ENCODE measurements around the gene KIAA0586. TPM values are rescaled to one million over a fixed set of nuclear protein-coding genes. Genes with fewer than 3 reads are reported as not detected.
A peak's percentile ranks its signal among the peaks of the same experiment; 100 is the strongest.

Gene KIAA0586
- total RNA-seq, 2 donors from 2014 or later, result 18.0 to 45.7 TPM

DNA sequence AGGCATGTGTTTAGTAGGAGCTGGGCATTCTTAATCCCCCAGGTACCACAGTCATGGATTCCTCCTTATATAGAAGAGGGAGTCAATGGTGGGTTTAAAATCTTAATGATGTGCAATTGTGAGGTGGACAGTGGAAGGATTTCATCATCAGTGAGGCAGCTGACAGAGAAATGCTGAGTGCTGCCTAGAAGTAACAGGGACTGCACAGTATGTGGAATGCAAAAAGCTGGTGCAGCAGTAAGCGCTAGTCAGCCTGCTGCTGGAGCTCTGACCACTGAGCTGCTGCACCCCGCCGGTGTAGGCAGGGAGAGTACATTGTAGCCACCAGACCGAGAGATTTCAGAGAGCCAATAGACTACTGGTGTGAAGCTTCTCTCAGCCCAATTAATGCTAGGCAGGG, 129.7 kb downstream of the KIAA0586 start:
- H3K27me3 ChIP-seq (replicated peaks; ENCODE audit: insufficient read depth), result no peaks in the 10 kb centered on the region
- no peak for DNase-seq (ENCODE audit: low spot score)
- H3K4me3 ChIP-seq, result no peak overlapping the region
- H3K36me3 ChIP-seq, result no peaks in the 10 kb centered on the region
- no peaks in the 10 kb centered on the region for H3K9me3 ChIP-seq
- H3K4me1 ChIP-seq (ENCODE audit: control insufficient read depth in 1 of 2, low read depth in 2 of 2), result peaks cover 9 to 22% of the 10 kb centered on the region in 2 donors
- no peak for ATAC-seq (ENCODE audit: insufficient number of reproducible peaks, low FRiP score, low read depth)
- no peak overlapping the region for H3K27ac ChIP-seq
- TF ChIP-seq, protein P1, sequence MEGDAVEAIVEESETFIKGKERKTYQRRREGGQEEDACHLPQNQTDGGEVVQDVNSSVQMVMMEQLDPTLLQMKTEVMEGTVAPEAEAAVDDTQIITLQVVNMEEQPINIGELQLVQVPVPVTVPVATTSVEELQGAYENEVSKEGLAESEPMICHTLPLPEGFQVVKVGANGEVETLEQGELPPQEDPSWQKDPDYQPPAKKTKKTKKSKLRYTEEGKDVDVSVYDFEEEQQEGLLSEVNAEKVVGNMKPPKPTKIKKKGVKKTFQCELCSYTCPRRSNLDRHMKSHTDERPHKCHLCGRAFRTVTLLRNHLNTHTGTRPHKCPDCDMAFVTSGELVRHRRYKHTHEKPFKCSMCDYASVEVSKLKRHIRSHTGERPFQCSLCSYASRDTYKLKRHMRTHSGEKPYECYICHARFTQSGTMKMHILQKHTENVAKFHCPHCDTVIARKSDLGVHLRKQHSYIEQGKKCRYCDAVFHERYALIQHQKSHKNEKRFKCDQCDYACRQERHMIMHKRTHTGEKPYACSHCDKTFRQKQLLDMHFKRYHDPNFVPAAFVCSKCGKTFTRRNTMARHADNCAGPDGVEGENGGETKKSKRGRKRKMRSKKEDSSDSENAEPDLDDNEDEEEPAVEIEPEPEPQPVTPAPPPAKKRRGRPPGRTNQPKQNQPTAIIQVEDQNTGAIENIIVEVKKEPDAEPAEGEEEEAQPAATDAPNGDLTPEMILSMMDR (IDR thresholded peaks at IDR 0.05), result no peak

DNA sequence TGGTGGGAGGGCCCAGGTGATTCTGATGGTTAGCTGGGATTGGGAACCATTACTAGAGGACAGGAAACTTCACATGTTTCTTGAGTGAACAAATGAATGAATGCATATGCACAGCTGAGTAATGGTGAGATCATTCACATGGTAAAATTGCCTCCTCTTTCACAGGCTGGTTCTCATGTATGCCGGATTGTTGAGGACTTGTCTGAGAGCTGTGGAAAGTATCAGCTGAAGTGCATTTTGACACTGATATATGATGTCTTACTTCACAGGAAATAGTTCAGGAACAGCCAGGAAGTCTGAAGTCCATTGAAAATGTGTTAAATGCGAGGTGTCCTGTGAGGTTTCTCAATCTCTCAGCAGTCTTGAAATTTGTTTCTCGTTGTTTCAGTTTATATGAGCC, 132.7 kb downstream of the KIAA0586 start:
- TF ChIP-seq, protein P1 (IDR thresholded peaks at IDR 0.05), result no peak
- DNase-seq (ENCODE audit: low spot score) (no peak), ATAC-seq (ENCODE audit: insufficient number of reproducible peaks, low FRiP score, low read depth) (no peak)
- Histone ChIP-seq H3K4me1 (ENCODE audit: control insufficient read depth in 1 of 2, low read depth in 2 of 2) (peaks cover 9 to 22% of the 10 kb centered on the region in 2 donors), H3K27ac (peak overlapping the region; percentile 29 to 34), H3K9me3 (no peaks in the 10 kb centered on the region), H3K4me3 (no peak overlapping the region), H3K27me3 (replicated peaks; ENCODE audit: insufficient read depth) (no peaks in the 10 kb centered on the region), H3K36me3 (no peaks in the 10 kb centered on the region)

DNA sequence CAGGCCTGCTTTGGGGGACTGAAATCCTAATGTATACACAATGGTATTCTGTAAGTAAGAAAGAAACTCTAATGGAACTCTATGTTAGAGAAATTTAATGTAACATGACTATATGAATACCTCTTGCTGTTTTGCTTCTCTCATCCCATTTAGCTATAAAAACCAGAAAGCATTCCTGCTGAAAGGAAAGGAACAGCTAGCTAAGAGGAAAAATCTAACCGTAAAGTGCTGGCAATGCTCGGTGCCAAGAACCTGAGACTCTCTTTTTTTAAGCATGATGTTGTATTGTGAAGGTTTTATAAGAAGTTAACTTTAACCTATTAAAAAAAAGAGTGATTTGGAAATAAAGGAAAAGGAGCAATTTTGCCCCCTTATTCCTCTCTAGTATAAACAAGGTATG, 134.6 kb downstream of the KIAA0586 start:
- H3K4me3 ChIP-seq, result no peak overlapping the region
- ATAC-seq (ENCODE audit: insufficient number of reproducible peaks, low FRiP score, low read depth), result no peak

DNA sequence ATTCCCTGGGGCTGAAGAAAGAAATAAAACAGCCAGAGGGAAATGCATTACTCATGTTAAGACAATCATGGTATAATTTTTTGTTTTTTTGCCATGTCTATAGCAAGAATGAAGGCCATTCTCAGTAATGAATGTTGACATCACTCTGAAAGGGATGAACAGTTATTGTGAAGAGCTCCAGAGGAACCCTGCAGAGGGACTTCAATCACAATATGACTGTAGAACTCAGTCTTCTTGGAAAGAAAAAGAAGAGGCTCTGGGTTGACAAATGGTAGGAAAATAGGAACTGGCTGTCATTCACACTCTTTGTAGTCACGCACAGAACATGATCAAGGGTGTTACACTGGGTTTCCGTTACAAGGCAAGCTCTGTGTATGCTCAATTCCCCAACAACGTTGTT, 136.5 kb downstream of the KIAA0586 start:
- Histone ChIP-seq H3K27me3 (replicated peaks; ENCODE audit: insufficient read depth) (no peaks in the 10 kb centered on the region), H3K9me3 (no peaks in the 10 kb centered on the region), H3K27ac (no peak overlapping the region), H3K36me3 (no peaks in the 10 kb centered on the region), H3K4me1 (ENCODE audit: control insufficient read depth in 1 of 2, low read depth in 2 of 2) (peaks cover 9 to 20% of the 10 kb centered on the region in 2 donors), H3K4me3 (no peak overlapping the region)
- DNase-seq (ENCODE audit: low spot score) (no peak), ATAC-seq (ENCODE audit: insufficient number of reproducible peaks, low FRiP score, low read depth) (no peak)
- TF ChIP-seq, protein P1 (IDR thresholded peaks at IDR 0.05), result no peak

More for the DNA sequence above, 134.6 kb downstream of the KIAA0586 start:
- Histone ChIP-seq H3K36me3 (no peaks in the 10 kb centered on the region), H3K9me3 (no peaks in the 10 kb centered on the region), H3K27ac (peak overlapping the region in 1 of 2 donors; percentile 3), H3K27me3 (replicated peaks; ENCODE audit: insufficient read depth) (no peaks in the 10 kb centered on the region), H3K4me1 (ENCODE audit: control insufficient read depth in 1 of 2, low read depth in 2 of 2) (peaks cover 9 to 22% of the 10 kb centered on the region in 2 donors)
- TF ChIP-seq, protein P1 (IDR thresholded peaks at IDR 0.05), result no peak
- no peak for DNase-seq (ENCODE audit: low spot score)

DNA sequence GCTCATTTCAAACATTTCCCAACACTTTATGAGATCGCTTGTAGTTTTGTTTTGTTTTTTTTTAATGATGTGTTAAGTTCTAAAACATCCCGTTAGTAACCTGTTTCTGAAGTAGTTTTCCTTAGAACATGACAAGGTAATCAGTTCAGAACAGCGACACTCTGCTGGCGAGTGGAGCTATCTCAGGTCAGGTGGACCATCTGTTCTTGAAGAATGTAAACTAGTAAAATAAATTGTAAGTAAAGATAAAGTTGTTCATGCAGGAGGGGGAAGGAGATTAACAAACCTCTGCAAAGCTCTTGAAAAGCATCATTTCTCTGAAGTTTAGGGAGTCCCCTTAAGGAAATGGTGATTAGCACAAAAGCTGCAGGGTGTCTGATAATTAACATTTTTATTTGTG, 138.3 kb downstream of the KIAA0586 start:
- no peaks in the 10 kb centered on the region for H3K36me3 ChIP-seq
- no peaks in the 10 kb centered on the region for H3K9me3 ChIP-seq
- H3K4me1 ChIP-seq (ENCODE audit: control insufficient read depth in 1 of 2, low read depth in 2 of 2), result peaks cover 1 to 4% of the 10 kb centered on the region in 2 donors
- TF ChIP-seq, protein P1 (IDR thresholded peaks at IDR 0.05), result no peak
- DNase-seq (ENCODE audit: low spot score) (no peak), ATAC-seq (ENCODE audit: insufficient number of reproducible peaks, low FRiP score, low read depth) (no peak)
- H3K27ac ChIP-seq, result no peak overlapping the region
- no peaks in the 10 kb centered on the region for H3K27me3 ChIP-seq (replicated peaks; ENCODE audit: insufficient read depth)
- no peak overlapping the region for H3K4me3 ChIP-seq

Measured in thoracic aorta (tissue), 2 donors.